IMR-90 (cell line): Measurements from ENCODE around the gene BLNK. TPM values are rescaled to one million over a fixed set of nuclear protein-coding genes. Genes with fewer than 3 reads are reported as not detected.

Experiments used
- ATAC-seq: fragments of 200-7000 bp; cut with Tn5 transposase; 2 replicates; pipeline ENCODE4 v1.9.1; 2020; ENCODE audit warnings: low read depth, mild to moderate bottlenecking, moderate library complexity
- BruUV-seq: library from RNA; stranded (reverse); fragments of 400-500 nt; replicated peaks from 2 replicates; lab custom pipeline; 2021; lab: Mats Ljungman, UMichigan
- CTCF ChIA-PET: fragments of 300-600 bp; formaldehyde crosslinking; extraction: SDS; loops from one replicate; lab custom pipeline; 2021; ENCODE audit warnings: antibody characterized with exemption; lab: Yijun Ruan, JAX
- POLR2A ChIA-PET: fragments of 300-600 bp; sonication (Branson Sonifier 250); formaldehyde crosslinking; loops from one replicate; lab custom pipeline; 2022; ENCODE audit warnings: antibody characterized with exemption; ENCODE audit not compliant: unreplicated experiment; lab: Charles Lee
- DNase-seq: peaks from one replicate; pipeline ENCODE4 v3.0.0; 2013
- H2AFZ ChIP-seq: replicated peaks from 2 replicates; pipeline ENCODE3; 2013; ENCODE audit warnings: low read length, mild to moderate bottlenecking; ENCODE audit not compliant: poor library complexity
- H2AK5ac ChIP-seq: 2 replicates; pipeline ENCODE4 v1.6.1; 2013; ENCODE audit warnings: low read depth, low read length, inconsistent platforms
- H2AK9ac ChIP-seq: replicated peaks from 2 replicates; pipeline ENCODE3; 2013; ENCODE audit warnings: mild to moderate bottlenecking, low read depth, low read length, moderate library complexity; ENCODE audit not compliant: poor library complexity
- H2BK120ac ChIP-seq: 2 replicates; pipeline ENCODE4 v1.6.1; 2013; ENCODE audit warnings: low read depth, low read length, inconsistent platforms
- H2BK15ac ChIP-seq: 3 replicates; pipeline ENCODE4 v1.6.1; 2013; ENCODE audit warnings: low read depth, low read length, inconsistent platforms
- H2BK20ac ChIP-seq: 2 replicates; pipeline ENCODE4 v1.6.1; 2013; ENCODE audit warnings: low read depth, mild to moderate bottlenecking, inconsistent platforms, low read length, moderate library complexity
- H2BK5ac ChIP-seq: 2 replicates; pipeline ENCODE4 v1.6.1; 2013; ENCODE audit warnings: mild to moderate bottlenecking, low read depth, low read length, inconsistent platforms; ENCODE audit not compliant: poor library complexity, severe bottlenecking
- H3K14ac ChIP-seq: replicated peaks from 2 replicates; pipeline ENCODE4 v1.6.1; 2013; ENCODE audit warnings: low read depth, low read length, inconsistent platforms
- H3K18ac ChIP-seq: 2 replicates; pipeline ENCODE4 v1.6.1; 2013; ENCODE audit warnings: low read depth, low read length, control low read depth
- H3K23ac ChIP-seq: 2 replicates; pipeline ENCODE4 v1.6.1; 2013; ENCODE audit warnings: low read depth, low read length, inconsistent platforms
- H3K27ac ChIP-seq: 2 replicates; pipeline ENCODE4 v1.5.1; 2013; ENCODE audit warnings: mild to moderate bottlenecking, control low read depth, low read length; ENCODE audit not compliant: insufficient read depth
- H3K27me3 ChIP-seq: 2 replicates; pipeline ENCODE4 v1.6.1; 2013; ENCODE audit warnings: low read length; ENCODE audit not compliant: control insufficient read depth, insufficient read depth
- H3K36me3 ChIP-seq: 2 replicates; pipeline ENCODE4 v1.6.1; 2013; ENCODE audit warnings: low read length, mixed read lengths; ENCODE audit not compliant: control insufficient read depth, insufficient read depth
- H3K4ac ChIP-seq: 2 replicates; pipeline ENCODE4 v1.6.1; 2013; ENCODE audit warnings: low read depth, low read length, inconsistent platforms
- H3K4me1 ChIP-seq: 2 replicates; pipeline ENCODE4 v1.6.1; 2013; ENCODE audit warnings: low read length, mixed read lengths; ENCODE audit not compliant: control insufficient read depth, insufficient read depth
- H3K4me2 ChIP-seq: 2 replicates; pipeline ENCODE4 v1.6.1; 2013; ENCODE audit warnings: low read depth, mild to moderate bottlenecking, control low read depth, low read length, moderate library complexity
- H3K4me3 ChIP-seq: 2 replicates; pipeline ENCODE4 v1.5.1; 2013; ENCODE audit warnings: low read depth, mild to moderate bottlenecking, control low read depth, low read length, moderate library complexity; ENCODE audit not compliant: insufficient read depth
- H3K56ac ChIP-seq: 2 replicates; pipeline ENCODE4 v1.6.1; 2013; ENCODE audit warnings: low read length, inconsistent platforms; ENCODE audit not compliant: insufficient read depth; ENCODE audit errors: extremely low read depth
- H3K79me1 ChIP-seq, 2 experiments: 2 replicates each; pipeline ENCODE4 v1.6.1; 2013; ENCODE audit warnings: low read length in 2 of 2, inconsistent platforms in 1 of 2, low read depth in 1 of 2
- H3K9ac ChIP-seq: 2 replicates; pipeline ENCODE4 v1.6.1; 2013; ENCODE audit warnings: low read depth, low read length, control low read depth
- H3K9me1 ChIP-seq: 2 replicates; pipeline ENCODE4 v1.6.1; 2013; ENCODE audit warnings: low read length, inconsistent platforms; ENCODE audit not compliant: insufficient read depth
- H3K9me3 ChIP-seq: 2 replicates; pipeline ENCODE4 v1.6.1; 2013; ENCODE audit warnings: low read length; ENCODE audit not compliant: control insufficient read depth, insufficient read depth
- H4K20me1 ChIP-seq: 2 replicates; pipeline ENCODE4 v1.6.1; 2013; ENCODE audit warnings: low read length, inconsistent platforms; ENCODE audit not compliant: insufficient read depth
- H4K5ac ChIP-seq: 2 replicates; pipeline ENCODE4 v1.6.1; 2013; ENCODE audit warnings: mild to moderate bottlenecking, low read depth, low read length, control low read depth
- H4K8ac ChIP-seq, 2 experiments: 2 replicates each; pipeline ENCODE4 v1.6.1; 2013; ENCODE audit warnings: low read depth in 2 of 2, low read length in 2 of 2, control low read depth in 1 of 2, inconsistent platforms in 1 of 2
- H4K91ac ChIP-seq: 2 replicates; pipeline ENCODE4 v1.6.1; 2013; ENCODE audit warnings: low read depth, low read length, inconsistent platforms; ENCODE audit not compliant: insufficient read depth
- BHLHE40 ChIP-seq: fragments of 150-350 bp; IDR thresholded peaks from 2 replicates; pipeline ENCODE4 v1.6.1; 2016; ENCODE audit warnings: mild to moderate bottlenecking, low read depth, low read length
- CEBPB ChIP-seq: IDR thresholded peaks from 2 replicates; pipeline ENCODE4 v1.6.1; 2012; ENCODE audit warnings: low read depth, low read length, improper control_type of control experiment
- ELK1 ChIP-seq: fragments of 150-350 bp; IDR thresholded peaks from 2 replicates; pipeline ENCODE4 v1.6.1; 2016; ENCODE audit warnings: low read depth, mild to moderate bottlenecking, low read length, moderate library complexity, borderline replicate concordance
- MAFK ChIP-seq: IDR thresholded peaks from 2 replicates; pipeline ENCODE4 v1.6.1; 2012; ENCODE audit warnings: low read depth, low read length, improper control_type of control experiment
- MXI1 ChIP-seq: IDR thresholded peaks from 2 replicates; pipeline ENCODE4 v1.6.1; 2012; ENCODE audit warnings: low read depth, mild to moderate bottlenecking, low read length, moderate library complexity, borderline replicate concordance
- POLR2A ChIP-seq: IDR thresholded peaks from 2 replicates; pipeline ENCODE4 v1.6.1; 2012; ENCODE audit warnings: mild to moderate bottlenecking, low read depth, low read length
- RAD21 ChIP-seq: IDR thresholded peaks from 2 replicates; pipeline ENCODE4 v1.6.1; 2012; ENCODE audit warnings: low read length, improper control_type of control experiment
- SMC3 ChIP-seq: fragments of 150-350 bp; IDR thresholded peaks from 2 replicates; pipeline ENCODE4 v1.6.1; 2016; ENCODE audit warnings: low read depth, mild to moderate bottlenecking, antibody characterized with exemption, low read length, moderate library complexity
- USF2 ChIP-seq: fragments of 150-350 bp; IDR thresholded peaks from 2 replicates; pipeline ENCODE4 v1.6.1; 2017; ENCODE audit warnings: mild to moderate bottlenecking, antibody characterized with exemption, low read length, low read depth
- WGBS, 2 experiments: methylation state at CpG; one replicate each; pipeline versions ENCODE4 v1.1.5 to v1.1.7; 2013; ENCODE audit warnings: missing lambda C conversion rate in 2 of 2; ENCODE audit not compliant: insufficient read length in 1 of 2; ENCODE audit errors: extremely low coverage in 2 of 2; 5-methylcytosine and 5-hydroxymethylcytosine counted together
- dilution Hi-C: fragments of 300-500 bp; cut with HindIII; formaldehyde crosslinking; loops from one replicate; pipeline ENCODE4 v1.14.3; 2018; ENCODE audit warnings: low sequenced_read_pairs; ENCODE audit not compliant: unreplicated experiment
- in situ Hi-C: fragments of 300-500 bp; cut with MboI; formaldehyde crosslinking; loops from 3 replicates; pipeline ENCODE4 v1.14.3; 2019; ENCODE audit warnings: low sequenced_read_pairs, inconsistent platforms, mixed read lengths
- intact Hi-C: fragments of 100-400 bp; cut with micrococcal nuclease; formaldehyde crosslinking; loops from 2 replicates; pipeline ENCODE4 v1.10.0; 2022
- polyA plus RNA-seq, 3 experiments: library from polyadenylated mRNA; depleted of rRNA; stranded (reverse); fragments of >200 nt; gene quantifications; 2 replicates each; pipeline ENCODE4 v1.2.3, GENCODE V29; 2012; ENCODE audit warnings: low replicate concordance in 1 of 3
- total RNA-seq: library from RNA; depleted of rRNA; stranded (reverse); fragments of >200 nt; gene quantifications from 2 replicates; pipeline ENCODE4 v1.2.3, GENCODE V29; 2012

The BLNK gene
- total and polyA plus RNA-seq, 2 of the 4 experiments (the other 2 are of a cell fraction): not detected

- no TSS peak for BruUV-seq
- H4K20me1 ChIP-seq: no peaks in the 10 kb centered on the region
- ChIA-PET POLR2A (no interaction called here), CTCF (no interaction called here)
- H2AFZ ChIP-seq: no peak overlapping the region
- H3K9me1 ChIP-seq: no peaks in the 10 kb centered on the region
- H4K8ac ChIP-seq: no peak overlapping the region
- TF ChIP-seq MAFK (no peak), SMC3 (no peak), POLR2A (no peak), ELK1 (no peak), MXI1 (no peak), USF2 (no peak), CEBPB (no peak), RAD21 (no peak), BHLHE40 (no peak)
- no peak overlapping the region for H3K18ac ChIP-seq
- no peak overlapping the region for H2AK5ac ChIP-seq
- H3K27ac ChIP-seq: no peak overlapping the region
- H3K4me2 ChIP-seq: no peak overlapping the region
- no peaks in the 10 kb centered on the region for H3K27me3 ChIP-seq
- H4K5ac ChIP-seq: no peak overlapping the region
- ATAC-seq: no peak
- H2AK9ac ChIP-seq: no peak overlapping the region
- in situ Hi-C loops (no loop called here), dilution Hi-C loops (no loop called here), intact Hi-C loops (no loop called here)
- H3K9me3 ChIP-seq: no peaks in the 10 kb centered on the region
- no peak overlapping the region for H2BK20ac ChIP-seq
- no peak overlapping the region for H3K4me3 ChIP-seq
- no peak overlapping the region for H3K23ac ChIP-seq
- no CpG with 5 or more reads among the region's 2 CpGs for WGBS, 2 experiments
- no peak overlapping the region for H3K9ac ChIP-seq
- no peak overlapping the region for H4K91ac ChIP-seq
- no peak overlapping the region for H2BK15ac ChIP-seq
- H3K36me3 ChIP-seq: no peaks in the 10 kb centered on the region
- H3K14ac ChIP-seq: no peak overlapping the region
- no peak overlapping the region for H3K4ac ChIP-seq
- H3K4me1 ChIP-seq: no peaks in the 10 kb centered on the region
- H2BK5ac ChIP-seq: no peak overlapping the region
- H3K79me1 ChIP-seq: no peaks in the 10 kb centered on the region
- DNase-seq: peak; percentile 9
- no peak overlapping the region for H2BK120ac ChIP-seq
- H3K56ac ChIP-seq: no peak overlapping the region
Observed at GRCh38 chr10:96188421-96188820, 82.9 kb downstream of the BLNK start.
